Adrenal gland (tissue), 5 donors: Measurements from ENCODE around the gene DCLK3.

Experiments
- POLR2A ChIP-seq, 2 donors: fragments of 450-650 bp; IDR thresholded peaks; one replicate each; pipeline ENCODE4 v1.6.1; 2017; ENCODE audit warnings: antibody characterized with exemption in 2 of 2, mild to moderate bottlenecking in 2 of 2, moderate library complexity in 1 of 2
- TF ChIP-seq, protein P1 (sequence below), 6 experiments: fragments of 450-650 bp in 4 of 6; fragments of 200-600 bp in 2 of 6; sonication (generic) in 1 of 6; IDR thresholded peaks; 1 replicate in 5 of 6; 2 replicates in 1 of 6; pipeline versions ENCODE4 v1.5.1 to v1.8.0; 2016 to 2021; ENCODE audit warnings: antibody characterized with exemption in 6 of 6, mild to moderate bottlenecking in 2 of 6, moderate library complexity in 1 of 6
- donor health status: DM: no; HTN: no; CAD: no.

DNA sequence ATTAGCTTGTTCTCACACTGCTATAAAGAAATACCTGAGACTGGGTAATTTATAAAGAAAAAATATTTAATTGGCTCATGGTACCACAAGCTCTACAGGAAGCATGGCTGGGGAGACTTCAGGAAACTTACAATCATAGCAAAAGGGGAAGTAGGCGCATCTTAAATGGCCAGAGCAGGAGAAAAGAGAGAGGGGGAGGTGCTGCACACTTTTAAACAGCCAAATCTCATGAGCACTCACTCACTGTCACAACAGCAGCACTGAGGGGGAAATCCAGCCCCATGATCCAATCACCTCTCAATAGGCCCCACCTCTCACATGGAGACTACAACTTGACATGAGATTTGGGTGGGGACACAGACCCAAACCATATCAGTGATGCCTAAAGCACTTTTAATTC is 82.5 kb downstream of the DCLK3 start:
- TF ChIP-seq, protein P1, sequence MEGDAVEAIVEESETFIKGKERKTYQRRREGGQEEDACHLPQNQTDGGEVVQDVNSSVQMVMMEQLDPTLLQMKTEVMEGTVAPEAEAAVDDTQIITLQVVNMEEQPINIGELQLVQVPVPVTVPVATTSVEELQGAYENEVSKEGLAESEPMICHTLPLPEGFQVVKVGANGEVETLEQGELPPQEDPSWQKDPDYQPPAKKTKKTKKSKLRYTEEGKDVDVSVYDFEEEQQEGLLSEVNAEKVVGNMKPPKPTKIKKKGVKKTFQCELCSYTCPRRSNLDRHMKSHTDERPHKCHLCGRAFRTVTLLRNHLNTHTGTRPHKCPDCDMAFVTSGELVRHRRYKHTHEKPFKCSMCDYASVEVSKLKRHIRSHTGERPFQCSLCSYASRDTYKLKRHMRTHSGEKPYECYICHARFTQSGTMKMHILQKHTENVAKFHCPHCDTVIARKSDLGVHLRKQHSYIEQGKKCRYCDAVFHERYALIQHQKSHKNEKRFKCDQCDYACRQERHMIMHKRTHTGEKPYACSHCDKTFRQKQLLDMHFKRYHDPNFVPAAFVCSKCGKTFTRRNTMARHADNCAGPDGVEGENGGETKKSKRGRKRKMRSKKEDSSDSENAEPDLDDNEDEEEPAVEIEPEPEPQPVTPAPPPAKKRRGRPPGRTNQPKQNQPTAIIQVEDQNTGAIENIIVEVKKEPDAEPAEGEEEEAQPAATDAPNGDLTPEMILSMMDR (IDR thresholded peaks at IDR 0.05) = no peak
- TF ChIP-seq POLR2A (IDR thresholded peaks at IDR 0.05) = no peak
